GM12864 (cell line): ENCODE measurements around the gene DHX40.
"Not testable (repeated sequence)": the region's sequence is repeated elsewhere in the genome, so short reads cannot be mapped to it uniquely, and the experiment has no call there.

Experiments
- DNase-seq: peaks from one replicate; pipeline ENCODE4 v3.0.0-alpha.2; 2011; ENCODE audit warnings: low read depth
- H3K4me3 ChIP-seq: 2 replicates; pipeline ENCODE4 v1.5.1; 2011; ENCODE audit warnings: mild to moderate bottlenecking, low read depth, low read length, control low read depth
- TF ChIP-seq, protein P1 (sequence below): IDR thresholded peaks from 2 replicates; pipeline ENCODE4 v1.5.1; 2011; ENCODE audit warnings: low read depth, mild to moderate bottlenecking, moderate library complexity, low read length, control low read depth, inconsistent platforms; ENCODE audit errors: missing control alignments

The DHX40 gene, protein sequence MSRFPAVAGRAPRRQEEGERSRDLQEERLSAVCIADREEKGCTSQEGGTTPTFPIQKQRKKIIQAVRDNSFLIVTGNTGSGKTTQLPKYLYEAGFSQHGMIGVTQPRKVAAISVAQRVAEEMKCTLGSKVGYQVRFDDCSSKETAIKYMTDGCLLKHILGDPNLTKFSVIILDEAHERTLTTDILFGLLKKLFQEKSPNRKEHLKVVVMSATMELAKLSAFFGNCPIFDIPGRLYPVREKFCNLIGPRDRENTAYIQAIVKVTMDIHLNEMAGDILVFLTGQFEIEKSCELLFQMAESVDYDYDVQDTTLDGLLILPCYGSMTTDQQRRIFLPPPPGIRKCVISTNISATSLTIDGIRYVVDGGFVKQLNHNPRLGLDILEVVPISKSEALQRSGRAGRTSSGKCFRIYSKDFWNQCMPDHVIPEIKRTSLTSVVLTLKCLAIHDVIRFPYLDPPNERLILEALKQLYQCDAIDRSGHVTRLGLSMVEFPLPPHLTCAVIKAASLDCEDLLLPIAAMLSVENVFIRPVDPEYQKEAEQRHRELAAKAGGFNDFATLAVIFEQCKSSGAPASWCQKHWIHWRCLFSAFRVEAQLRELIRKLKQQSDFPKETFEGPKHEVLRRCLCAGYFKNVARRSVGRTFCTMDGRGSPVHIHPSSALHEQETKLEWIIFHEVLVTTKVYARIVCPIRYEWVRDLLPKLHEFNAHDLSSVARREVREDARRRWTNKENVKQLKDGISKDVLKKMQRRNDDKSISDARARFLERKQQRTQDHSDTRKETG

DNA sequence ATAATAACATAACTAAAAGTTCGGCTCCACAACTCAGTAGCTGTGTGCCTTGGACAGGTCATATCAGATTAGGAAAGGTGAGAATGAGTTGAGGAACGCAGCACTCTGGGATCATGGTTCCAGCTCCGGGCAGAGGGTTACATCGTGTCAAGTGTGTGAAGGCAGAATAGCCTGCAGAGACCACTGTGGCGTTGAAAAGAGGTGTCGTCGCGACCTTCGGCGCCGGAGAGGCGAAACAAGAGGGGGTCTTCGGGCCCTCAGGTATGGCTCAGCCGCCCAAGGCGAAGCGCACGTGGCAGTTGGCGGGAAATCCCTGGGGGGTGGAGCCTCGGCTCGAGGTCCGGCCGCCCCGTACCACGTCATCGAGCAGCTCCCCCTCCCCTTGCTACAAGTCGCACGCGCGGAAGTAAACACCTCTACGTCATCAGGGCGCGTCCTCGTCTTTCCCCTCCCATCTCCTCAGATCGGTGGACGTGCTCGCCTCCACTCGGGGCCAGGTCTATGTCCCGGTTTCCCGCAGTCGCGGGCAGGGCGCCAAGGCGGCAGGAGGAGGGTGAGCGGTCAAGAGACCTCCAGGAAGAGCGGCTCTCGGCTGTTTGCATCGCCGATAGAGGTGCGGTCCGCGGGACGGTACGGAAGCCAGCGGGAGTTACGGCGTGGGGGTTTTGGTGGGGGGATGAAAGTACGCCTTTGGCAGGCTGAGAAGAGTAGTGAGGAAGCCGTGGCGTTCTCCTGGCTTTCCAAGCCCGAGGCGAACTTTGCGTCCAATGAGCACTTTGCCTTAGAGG, at the start of gene DHX40:
Gene DHX40, plus strand, starts transcription at position 440 of the 788 bp plus-strand sequence. Its CDS starts 62 bp downstream, at position 502.
- TF ChIP-seq, protein P1, sequence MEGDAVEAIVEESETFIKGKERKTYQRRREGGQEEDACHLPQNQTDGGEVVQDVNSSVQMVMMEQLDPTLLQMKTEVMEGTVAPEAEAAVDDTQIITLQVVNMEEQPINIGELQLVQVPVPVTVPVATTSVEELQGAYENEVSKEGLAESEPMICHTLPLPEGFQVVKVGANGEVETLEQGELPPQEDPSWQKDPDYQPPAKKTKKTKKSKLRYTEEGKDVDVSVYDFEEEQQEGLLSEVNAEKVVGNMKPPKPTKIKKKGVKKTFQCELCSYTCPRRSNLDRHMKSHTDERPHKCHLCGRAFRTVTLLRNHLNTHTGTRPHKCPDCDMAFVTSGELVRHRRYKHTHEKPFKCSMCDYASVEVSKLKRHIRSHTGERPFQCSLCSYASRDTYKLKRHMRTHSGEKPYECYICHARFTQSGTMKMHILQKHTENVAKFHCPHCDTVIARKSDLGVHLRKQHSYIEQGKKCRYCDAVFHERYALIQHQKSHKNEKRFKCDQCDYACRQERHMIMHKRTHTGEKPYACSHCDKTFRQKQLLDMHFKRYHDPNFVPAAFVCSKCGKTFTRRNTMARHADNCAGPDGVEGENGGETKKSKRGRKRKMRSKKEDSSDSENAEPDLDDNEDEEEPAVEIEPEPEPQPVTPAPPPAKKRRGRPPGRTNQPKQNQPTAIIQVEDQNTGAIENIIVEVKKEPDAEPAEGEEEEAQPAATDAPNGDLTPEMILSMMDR = no peak
- peak within 1 kb of the TSS; percentile 76 for H3K4me3 ChIP-seq
- DNase-seq = peak; percentile 86

DNA sequence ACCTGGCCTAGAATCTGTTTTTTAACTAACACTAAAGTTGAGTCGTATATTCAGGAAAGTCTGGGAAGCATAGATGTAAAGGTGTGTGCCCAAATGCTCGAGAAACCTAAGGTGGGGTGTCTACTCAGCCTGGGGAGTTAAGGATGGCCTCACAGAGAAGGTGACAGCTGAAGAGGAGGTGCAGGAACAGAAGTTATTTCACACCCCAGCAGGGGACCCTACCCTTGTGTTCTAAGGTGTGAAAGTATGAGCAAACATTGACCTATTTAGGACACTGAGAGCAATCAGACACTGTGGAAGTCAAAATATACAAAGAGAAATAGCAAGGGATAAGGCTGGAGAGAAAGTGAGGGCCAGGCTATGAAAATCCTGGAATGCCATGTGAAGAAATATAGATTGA, 49.0 kb upstream of the DHX40 start:
- H3K4me3 ChIP-seq = no peak overlapping the region
- no peak for DNase-seq
- TF ChIP-seq, protein P1 = no peak

DNA sequence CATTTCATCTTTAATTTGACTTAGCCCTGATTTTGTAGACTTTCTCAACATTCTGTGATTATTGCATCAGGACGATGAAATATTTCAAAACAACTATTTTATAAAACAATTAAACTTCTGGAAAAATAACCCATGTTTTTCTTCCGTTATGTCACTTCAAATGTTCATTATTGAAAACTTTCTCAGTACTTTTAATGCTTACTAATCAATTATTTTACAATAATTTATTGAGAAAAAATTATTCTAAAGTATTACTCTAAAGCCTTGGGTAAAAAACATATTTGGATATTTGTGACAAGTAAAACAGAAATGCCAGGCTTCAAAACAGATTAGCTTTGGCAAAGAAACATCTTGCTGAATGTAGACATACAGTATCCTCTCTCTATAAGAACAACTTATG, 46.3 kb upstream of the DHX40 start:
- no peak overlapping the region for H3K4me3 ChIP-seq
- DNase-seq = no peak
- TF ChIP-seq, protein P1 = no peak

DNA sequence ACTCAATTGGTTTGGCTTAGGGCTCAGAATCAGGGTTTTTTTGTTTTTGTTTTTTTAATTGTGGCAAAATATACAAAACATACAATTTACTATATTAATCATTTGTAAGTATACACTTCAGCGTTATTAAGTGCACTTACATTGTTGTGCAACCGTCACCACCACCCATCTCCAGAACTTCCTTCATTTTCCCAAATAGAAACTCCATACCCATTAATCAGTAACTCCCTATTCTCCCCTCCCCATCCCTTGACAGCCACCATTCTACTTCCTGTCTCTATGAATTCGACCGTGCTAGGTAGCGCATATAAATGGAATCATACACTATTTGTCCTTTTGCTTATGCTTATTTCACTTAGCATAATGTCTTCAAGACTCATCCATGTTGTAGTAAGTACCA, 45.2 kb upstream of the DHX40 start:
- no peak for DNase-seq
- TF ChIP-seq, protein P1 = no peak
- no peak overlapping the region for H3K4me3 ChIP-seq

DNA sequence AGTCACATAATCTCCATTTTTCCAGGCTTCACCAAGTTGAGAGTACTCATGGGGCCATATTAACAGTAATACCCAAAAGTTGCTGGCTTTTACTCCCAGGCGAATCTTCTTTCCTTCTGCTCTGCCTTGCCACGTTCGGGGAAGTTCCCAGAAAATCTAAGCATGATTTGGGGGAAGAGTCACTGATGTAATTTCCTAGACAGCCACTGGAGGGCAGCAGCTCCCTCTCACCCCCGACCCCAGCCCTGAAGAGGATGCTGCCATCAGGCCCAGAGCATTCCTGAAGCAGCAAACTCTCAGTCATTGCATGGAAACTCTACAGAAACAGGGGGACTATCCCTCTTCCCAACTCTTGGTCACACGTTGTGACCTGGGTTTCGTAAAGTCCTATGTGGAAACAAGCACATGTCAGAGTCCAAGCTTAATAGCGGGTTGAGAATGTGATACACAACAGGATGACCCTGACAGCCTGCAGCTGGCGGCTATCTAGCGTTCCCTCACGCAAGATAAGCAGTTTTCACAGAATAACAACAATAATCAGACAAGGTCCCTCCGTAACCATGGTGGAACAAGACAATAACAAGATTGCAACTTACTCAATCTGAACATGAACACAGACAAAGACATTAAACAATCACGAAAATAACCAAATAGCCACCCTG, 43.8 kb upstream of the DHX40 start:
- H3K4me3 ChIP-seq = no peak overlapping the region
- TF ChIP-seq, protein P1 = peak; percentile 91
- DNase-seq = no peak

DNA sequence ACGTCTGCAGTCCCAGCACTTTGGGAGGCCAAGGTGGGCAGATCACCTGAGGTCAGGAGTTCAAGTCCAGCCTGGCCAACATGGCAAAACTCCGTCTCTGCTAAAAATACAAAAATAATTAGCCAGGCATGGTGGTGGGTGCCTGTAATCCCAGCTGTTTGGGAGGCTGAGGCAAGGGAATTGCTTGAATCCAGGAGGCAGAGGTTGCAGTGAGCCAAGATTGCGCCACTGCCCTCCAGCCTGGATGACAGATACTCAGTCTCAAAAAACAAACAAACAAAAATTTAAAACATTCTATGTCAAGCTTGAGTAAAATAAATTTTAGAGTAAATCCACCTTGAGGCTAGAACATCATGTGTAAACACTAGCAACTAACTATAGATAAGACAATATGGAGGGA, 40.5 kb upstream of the DHX40 start:
- DNase-seq, H3K4me3 ChIP-seq: not testable (repeated sequence)
